HL-60 (cell line): ENCODE results near the gene PPP1R9A.

Source experiments
- GABPA ChIP-seq: IDR thresholded peaks from 2 replicates; pipeline ENCODE4 v1.6.1; 2012; ENCODE audit warnings: low read depth
- TF ChIP-seq, protein P1 (sequence below): IDR thresholded peaks from one replicate; pipeline ENCODE4 v1.5.1; 2011; ENCODE audit warnings: low read length, control low read depth, inconsistent platforms; ENCODE audit not compliant: insufficient read depth

- TF ChIP-seq, protein P1, sequence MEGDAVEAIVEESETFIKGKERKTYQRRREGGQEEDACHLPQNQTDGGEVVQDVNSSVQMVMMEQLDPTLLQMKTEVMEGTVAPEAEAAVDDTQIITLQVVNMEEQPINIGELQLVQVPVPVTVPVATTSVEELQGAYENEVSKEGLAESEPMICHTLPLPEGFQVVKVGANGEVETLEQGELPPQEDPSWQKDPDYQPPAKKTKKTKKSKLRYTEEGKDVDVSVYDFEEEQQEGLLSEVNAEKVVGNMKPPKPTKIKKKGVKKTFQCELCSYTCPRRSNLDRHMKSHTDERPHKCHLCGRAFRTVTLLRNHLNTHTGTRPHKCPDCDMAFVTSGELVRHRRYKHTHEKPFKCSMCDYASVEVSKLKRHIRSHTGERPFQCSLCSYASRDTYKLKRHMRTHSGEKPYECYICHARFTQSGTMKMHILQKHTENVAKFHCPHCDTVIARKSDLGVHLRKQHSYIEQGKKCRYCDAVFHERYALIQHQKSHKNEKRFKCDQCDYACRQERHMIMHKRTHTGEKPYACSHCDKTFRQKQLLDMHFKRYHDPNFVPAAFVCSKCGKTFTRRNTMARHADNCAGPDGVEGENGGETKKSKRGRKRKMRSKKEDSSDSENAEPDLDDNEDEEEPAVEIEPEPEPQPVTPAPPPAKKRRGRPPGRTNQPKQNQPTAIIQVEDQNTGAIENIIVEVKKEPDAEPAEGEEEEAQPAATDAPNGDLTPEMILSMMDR, result no peak
- TF ChIP-seq GABPA, result no peak
Observed at GRCh38 chr7:95265634-95266033, 358.2 kb downstream of the PPP1R9A start.
